Inferior parietal cortex (tissue), 1 donor: ENCODE data around the gene ABCB8.

Experiments
- DNase-seq: peaks from one replicate; pipeline ENCODE4 v3.0.0-alpha.2; 2016; ENCODE audit errors: extremely low spot score

The ABCB8 gene

DNA sequence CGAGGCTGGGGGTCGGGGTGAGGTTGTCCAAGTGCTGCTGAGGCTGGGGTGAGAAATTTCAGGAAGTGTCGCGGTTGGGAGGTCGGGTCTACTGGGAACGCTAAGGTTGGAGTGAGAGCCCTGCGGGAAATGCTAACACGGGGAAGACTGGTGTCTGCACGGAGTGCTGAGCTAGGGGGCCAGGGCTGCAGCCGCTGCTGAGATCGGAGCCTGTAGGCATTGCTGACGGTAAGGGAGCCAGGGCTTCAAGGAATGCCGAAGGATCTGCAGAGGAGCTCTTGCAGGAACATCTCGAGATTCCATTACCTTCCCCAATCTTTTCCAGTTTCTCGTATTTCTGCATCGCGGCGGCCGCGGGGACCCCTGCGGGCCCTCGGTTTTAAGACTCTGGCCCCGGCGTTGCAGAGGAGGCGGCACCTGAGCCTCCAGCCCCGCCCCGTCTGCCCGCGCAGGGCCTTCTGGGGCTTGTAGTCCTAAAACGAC is 29.3 kb downstream of the ABCB8 start, which contains the start of gene CDK5:
CDK5 (minus strand) TSS at position 392 of the 483 bp plus-strand sequence; CDS start at position 343, 49 bp downstream.
- DNase-seq: no peak

DNA sequence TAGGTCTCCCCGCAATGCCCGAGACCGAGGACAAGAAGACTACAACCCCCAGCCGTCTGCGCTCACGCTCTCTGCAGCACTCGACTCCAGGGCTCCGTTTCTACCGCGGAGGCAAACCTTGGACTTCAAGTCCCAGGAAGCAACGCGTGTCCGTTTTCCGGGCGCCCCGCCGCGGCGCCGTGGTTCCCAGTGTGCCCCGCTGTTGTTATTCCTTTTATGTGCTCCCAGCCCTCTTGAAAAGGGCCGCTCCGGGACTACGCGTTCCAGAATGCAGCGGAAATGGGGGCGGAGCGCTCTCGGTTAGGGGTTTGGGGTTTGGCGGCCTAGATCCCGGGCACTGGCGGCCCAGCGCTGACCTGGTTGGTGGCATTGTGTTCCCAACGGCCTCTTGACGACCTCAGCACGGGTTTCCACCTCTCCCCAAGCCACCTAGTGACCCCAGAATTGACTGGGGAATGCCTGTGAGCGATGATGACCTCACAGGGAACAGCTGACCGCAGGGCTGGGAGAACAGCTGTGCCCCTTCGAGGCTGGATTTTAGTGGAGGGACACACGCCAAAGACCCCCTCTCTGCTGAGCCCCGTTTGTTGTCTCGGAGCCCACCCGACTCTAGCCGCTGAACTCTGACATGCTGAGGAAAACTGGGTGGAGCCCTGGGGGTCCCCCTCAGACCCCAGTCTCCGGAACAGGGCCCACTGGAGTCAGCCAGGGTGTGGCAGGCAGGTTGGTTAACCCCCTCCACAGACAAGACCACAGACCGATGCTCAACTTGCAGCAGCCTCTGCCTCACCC is 29.9 kb downstream of the ABCB8 start:
- peak; percentile 99 for DNase-seq

DNA sequence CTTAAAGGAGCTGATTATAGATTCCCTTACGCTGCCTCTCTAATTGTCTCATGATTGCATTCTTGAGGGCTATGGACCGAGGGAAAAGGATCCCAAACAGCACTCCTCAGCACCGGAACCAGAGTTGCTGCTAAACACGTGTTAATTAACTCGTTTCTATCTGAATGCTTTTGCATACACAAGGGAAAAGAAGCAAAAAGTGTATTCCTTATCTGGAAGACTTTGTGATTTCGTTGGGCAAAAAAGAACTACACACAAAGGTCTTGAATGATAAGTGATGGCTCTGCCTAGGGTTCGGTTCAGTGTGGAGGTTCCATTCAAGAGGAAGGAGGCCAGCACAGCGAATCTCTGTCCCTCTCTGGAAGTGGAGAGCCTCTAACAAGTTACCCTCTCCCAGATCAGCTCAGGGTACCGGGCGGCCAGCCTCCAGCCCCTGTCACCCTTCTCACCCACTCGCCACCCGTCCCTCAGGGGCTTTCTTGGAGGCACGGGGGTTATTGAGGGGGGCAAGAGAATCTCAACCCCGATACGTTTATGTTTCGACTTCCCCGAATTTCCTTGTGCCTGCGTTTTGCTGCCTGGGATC is 30.6 kb downstream of the ABCB8 start:
- DNase-seq: peak; percentile 56

DNA sequence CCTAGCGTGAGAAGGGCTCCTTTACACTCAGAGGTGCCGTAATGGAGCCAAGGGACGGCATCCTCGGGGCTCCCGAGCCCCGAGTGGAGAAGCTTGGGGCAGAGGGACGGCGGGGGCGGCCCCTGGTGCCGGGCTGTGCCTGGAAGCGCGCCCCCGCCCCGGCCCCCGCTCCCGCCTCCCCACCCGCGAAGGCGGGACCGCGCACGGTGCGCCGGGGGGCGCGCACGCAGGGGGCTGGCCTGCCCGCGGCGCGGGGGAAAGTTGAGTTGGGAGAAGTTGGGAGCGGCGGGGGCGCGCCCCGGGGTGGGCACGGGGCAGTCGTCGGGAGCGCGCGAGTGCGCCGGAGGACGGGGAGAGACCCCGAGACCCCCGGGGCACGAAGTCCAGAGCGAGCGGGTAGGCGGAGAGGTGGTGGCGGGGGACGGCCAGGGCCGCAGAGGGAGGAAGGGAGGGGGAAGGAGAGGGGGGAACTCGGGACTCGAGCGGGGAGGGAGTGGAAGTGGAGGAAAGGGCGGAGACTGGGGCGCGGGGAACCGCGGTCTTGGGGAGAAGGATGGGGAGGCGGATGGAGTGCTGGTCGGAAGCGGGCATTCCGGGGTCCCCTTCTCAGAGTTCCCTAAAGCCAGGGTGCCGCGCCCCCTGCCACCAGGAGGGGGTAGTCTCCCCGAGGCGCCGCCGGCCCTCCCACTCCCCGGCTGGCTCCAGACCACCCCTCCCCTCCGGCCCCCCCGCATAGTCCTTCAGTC is 31.3 kb downstream of the ABCB8 start, which contains the start of gene SLC4A2:
SLC4A2 (plus strand) TSS at position 223 of the 746 bp plus-strand sequence. CDS start 2,399 bp downstream, outside the sequence.
- DNase-seq: peak; percentile 75

DNA sequence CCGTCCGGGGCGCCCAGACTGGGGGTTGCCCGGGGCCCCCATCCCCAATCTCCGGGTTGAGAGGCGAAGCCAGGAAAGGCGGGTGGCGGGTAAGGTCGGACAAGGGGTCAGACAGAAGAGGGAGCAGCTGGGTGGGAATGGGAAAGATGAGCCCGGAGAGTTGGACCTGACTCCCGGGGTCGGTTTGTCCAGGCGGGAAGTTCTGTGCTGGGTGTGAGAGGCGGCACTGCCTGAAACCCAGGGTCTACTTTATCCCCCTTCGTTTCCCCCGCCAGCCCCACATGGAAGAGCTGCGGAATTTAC is 31.8 kb downstream of the ABCB8 start:
- DNase-seq: no peak

DNA sequence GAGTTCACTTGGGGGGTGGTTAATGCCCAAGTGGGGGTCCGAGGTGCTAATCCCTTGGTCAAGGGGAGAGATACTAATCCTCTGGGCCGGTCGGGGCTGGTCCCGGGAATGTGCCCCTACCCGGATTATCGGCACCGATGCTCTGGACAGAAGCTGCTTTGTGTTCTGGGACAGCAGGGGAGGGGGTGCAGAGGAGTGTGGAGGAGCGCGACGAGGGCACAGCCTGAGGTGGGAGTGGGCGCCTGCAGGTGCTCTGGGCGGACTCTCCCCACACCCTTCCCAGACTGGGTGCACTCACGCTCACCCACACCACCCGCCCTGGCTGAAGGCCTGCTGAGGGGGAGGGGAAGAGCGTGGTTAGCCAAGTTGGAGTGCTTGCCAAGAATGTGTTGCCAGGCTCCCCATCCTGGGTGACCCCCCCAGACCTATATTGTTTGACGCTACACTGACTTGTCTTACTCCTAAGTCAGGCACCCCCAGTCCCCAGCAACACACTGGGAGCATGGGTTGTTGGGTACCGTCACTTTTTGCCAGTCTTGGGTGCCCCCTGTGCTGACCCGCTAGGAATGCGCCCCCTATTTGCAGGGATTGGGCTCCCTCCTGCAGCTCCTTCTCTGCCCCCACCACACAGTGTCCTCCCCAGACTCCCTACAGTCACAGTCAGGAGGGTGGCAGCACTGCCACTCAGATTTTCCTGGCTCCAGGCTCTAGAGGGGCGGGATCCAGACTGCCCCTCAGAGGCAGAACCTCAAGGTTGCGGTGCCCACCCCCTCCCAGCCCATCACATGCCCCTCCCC is 32.4 kb downstream of the ABCB8 start:
- no peak for DNase-seq

DNA sequence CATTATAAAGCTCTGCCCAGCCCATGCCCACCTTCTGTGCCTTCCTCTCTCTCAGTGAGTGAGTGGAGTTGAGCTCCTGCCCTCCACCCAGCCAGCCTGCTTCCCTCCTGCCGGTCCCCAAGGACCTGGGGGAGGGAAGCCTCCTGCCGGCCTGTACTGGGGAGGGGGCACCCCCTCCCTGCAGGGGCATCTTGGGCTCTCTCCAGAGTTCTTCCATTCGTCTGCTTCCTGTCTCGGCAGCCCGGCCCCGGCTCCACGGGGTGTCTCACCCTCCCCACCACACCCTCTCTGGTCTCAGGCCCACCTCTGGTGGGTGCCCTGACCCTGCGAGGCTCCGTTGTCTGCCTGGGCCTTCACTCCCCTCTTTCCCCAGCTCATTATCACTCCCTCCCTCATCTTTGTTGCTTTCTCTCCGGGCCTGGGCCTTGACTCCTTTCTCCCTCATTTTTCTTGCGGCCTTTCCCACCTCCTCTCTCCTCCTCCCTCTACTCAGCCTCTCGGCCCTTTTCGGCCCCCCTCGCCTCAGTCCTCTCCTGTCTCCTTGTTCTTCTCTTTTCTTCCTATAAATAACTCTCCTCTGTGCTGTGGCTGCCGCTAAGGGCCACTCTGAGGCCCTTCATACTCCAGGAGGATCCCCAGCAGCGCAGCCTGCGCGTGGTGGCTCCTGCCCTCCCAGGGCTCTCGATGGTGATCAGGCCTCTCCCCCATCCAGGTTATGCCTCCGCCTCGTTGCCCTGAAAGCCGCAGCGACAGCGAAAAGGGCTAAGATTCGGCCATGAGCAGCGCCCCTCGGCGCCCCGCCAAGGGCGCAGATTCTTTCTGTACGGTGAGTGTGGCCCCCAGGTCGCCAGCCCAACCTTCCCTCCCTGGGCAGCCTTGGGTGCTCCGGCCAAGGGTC is 33.2 kb downstream of the ABCB8 start:
- DNase-seq: no peak

DNA sequence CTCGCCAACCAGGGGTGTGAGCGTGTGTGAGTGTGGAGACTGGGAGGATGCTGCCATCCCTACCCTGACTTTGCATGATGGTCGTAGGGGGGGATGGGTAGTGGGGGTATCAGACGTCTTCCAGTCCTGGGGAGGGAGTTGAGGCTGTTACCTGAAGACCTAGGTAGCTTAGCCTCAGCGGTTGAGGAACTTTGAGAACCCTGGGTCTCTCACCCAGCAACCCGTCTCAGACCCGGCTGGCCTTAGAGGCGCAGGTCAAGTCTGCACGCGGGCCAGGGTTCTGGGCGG is 33.8 kb downstream of the ABCB8 start:
- no peak for DNase-seq

DNA sequence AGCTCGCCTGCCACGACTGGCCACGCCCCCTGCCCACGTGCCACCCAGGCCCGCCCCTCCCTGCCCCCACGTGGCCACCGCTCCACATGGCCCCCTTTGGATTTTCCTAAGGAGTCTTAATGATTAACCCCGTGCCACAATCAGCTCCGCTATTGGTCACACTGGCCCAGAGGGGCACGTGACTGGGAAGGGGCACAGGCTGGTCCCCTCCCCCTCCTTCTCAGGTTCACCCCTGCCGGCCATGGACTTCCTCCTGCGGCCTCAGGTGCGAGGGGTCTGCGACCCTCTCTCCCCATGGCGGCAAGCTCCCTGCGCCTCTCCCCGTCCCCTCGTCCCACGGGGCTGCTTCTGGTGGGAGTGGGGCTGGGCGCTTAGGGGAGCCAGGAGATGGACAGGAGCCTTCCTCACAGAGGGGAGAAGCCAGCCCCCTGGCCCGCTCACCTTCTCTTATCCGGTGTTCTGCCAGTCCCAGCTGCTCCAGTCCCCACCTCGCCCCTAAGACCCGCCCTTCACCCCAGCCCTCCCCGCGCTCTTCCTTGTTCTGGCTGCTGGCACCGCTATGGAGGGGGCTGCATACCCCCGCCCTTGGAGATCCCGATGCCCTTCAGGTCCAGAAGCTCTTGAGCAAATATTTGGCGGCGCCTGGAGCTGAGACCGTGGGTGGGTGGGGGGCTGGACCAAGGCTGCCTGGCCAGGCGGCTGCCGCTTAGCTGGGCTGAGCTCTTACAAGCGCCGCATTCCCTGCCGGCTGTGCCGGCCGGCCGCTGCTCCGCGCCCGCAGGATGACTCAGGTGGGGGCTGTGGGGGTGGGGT is 34.4 kb downstream of the ABCB8 start:
- DNase-seq: no peak

DNA sequence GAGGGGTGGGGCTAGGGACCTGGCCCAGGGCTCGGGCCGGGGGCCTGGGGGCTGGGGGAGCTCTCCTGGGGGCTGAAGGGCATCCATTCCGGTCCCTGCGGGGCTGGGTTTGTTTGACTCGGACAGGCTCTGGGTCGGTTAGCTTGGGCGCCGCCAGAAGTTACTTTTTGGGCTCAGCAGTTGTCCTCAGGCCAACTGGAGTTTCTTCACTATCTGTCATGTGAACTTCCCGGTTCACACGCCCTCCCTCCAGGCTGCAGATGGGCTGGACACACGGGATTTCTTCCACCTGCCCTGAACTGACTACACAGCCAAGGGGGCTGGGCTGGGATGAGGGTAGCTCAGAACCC is 34.9 kb downstream of the ABCB8 start:
- no peak for DNase-seq

DNA sequence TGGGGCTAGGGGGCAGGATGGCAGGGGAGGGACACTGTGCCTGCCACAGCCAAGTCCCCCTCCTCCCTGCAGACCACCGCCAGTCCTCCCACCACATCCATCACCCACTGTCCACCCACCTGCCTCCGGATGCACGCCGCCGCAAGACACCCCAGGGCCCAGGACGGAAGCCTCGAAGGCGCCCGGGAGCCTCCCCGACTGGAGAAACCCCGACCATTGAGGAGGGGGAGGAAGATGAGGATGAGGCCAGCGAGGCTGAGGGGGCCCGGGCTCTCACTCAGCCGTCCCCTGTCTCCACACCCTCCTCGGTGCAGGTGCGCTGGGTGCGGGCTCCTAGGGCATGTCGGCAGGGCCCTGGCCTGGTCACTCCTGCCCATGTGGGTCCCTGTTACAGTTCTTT is 36.2 kb downstream of the ABCB8 start:
- no peak for DNase-seq

DNA sequence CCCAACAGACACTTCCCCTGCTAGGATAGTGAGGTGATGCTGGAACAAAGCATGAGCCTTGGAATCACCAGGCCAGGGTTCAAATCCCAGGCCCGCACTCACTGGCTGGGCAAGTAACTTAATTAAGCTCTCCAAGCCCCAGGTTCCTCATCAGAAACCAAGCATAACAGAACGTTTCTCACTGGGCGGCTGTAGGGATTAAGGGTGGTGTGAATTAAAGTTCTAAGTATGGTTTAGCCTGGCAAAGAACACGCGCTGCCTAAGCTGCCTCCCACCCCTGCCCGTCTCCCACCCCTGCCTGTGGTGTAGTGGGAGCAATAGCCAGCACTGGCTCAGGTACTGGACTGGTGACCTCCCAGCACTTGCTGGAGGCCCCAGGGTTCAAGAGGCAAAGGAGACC is 36.7 kb downstream of the ABCB8 start:
- DNase-seq: no peak

DNA sequence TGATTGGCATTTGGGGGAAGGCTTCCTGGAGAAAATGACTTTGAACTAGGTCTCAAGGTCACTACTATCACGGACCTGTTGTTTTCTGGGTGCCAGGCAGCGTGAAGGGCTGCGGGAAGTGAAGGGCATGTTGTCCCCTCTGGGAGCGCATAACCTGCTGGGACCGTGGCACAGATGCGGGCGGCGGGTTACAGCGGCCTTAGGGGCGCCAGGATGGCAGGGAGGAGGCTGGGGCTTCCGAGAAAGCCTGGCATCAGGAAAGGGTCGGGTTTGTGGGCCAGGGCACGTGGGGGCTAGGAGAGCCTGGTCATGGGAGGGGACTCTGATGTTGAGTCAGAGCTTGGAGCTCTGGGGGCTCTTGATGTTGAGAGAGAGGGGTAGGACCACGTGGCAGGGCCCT is 37.3 kb downstream of the ABCB8 start:
- no peak for DNase-seq

DNA sequence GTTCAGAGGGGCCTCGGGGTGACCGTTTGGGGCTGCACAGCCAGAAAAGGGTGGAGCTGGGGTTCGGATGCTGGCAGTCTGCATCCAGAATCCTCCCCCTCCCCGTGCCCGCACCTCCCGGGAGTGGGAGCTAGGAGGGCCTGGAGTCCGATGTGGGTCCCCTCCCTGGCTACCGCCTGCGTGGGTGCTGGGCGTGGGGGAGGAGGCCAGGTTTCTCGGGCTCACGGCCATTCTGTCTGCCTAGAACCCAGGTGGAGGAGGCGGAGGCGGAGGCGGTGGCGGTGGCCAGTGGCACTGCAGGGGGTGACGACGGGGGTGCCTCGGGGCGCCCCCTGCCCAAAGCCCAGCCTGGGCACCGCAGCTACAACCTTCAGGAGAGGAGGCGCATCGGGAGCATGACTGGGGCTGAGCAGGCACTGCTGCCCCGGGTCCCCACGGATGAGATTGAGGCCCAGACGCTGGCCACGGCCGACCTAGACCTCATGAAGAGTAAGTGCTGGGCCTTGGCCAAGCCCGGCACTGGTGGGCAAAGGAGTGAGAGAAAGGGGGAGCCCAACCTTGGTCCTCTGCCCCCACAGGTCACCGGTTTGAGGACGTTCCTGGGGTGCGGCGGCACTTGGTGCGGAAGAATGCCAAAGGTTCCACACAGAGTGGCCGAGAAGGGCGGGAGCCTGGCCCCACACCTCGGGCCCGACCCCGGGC is 38.2 kb downstream of the ABCB8 start:
- no peak for DNase-seq

DNA sequence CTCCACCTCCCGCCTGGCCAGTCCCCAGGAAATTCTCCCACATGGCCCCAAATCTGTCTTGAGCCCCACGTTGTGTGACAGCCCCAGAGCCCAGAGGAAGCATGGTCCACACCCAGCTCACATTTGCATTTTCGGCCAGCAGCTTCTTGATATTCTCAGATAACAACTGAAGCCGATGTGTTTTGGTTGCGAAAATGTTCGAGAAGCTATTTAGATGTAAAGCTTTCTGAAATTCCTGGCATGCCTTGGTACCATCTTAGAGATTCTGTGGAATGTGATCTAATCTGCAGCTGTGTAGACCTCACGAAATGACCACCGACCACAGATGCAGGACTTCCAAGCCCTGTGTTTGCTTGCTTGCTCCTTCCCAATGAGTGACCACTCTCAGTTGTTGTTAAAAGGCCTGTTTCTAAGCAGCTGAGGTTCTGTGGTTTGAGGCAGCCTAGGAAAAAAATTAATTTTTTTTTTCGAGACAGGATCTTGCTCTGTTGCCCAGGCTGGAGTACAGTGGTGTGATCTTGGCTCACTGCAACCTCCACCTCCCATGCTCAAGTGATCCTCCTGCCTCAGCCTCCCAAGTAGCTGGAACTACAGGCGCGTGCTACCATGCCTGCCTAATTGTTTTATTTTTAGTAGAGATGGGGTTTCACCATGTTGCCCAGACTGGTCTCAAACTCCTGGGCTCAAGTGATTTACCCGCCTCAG is 40.0 kb downstream of the ABCB8 start:
- no peak for DNase-seq

DNA sequence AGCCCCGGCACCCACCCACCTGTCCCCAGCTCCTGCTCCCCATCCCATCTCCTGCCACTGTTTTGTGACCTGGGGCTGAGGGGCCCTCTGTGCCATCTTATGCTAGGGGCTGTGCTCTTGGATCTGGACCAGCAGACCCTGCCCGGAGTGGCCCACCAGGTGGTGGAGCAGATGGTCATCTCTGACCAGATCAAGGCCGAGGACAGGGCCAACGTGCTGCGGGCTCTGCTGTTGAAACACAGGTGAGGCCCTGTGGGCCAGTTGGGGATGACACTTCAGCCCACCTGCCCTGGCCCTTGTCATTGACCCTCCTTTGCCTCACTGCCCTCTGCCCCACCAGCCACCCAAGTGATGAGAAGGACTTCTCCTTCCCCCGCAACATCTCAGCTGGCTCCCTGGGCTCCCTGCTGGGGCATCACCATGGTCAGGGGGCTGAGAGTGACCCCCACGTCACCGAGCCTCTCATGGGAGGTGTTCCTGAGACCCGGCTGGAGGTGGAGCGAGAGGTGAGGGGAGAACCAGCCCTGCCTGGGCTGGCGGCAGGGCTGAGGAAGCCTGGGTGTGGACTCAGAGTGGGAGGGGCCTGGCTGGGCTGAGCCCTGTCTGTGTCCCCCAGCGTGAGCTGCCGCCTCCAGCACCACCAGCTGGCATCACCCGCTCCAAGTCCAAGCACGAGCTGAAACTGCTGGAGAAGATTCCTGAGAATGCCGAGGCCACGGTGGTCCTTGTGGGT is 41.8 kb downstream of the ABCB8 start:
- DNase-seq: no peak

DNA sequence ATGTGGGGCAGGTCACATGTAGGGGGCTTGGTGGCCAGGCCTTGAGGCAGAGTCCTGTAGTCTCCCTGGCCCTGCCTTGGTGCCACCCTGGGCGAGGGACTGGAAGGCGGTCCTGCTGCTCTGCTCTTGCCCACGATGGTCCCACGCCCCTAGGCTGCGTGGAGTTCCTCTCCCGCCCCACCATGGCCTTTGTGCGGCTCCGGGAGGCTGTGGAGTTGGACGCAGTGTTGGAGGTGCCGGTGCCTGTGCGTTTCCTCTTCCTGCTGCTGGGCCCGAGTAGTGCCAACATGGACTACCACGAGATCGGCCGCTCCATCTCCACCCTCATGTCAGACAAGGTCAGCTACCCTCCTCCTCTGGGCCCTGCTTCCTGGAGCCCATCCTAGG is 42.3 kb downstream of the ABCB8 start:
- DNase-seq: no peak
